GM12865 (cell line): ENCODE results near the gene KRCC1.

Source experiments
- DNase-seq: peaks from one replicate; pipeline ENCODE4 v3.0.0; 2010; ENCODE audit warnings: low read depth
- H3K4me3 ChIP-seq: 2 replicates; pipeline ENCODE4 v1.5.1; 2011; ENCODE audit warnings: mild to moderate bottlenecking, low read depth, low read length, control low read depth
- TF ChIP-seq, protein P1 (sequence below): IDR thresholded peaks from 2 replicates; pipeline ENCODE4 v1.5.1; 2011; ENCODE audit warnings: low read length, control low read depth, low read depth, inconsistent platforms; ENCODE audit not compliant: insufficient read depth; ENCODE audit errors: missing control alignments

Gene KRCC1

DNA sequence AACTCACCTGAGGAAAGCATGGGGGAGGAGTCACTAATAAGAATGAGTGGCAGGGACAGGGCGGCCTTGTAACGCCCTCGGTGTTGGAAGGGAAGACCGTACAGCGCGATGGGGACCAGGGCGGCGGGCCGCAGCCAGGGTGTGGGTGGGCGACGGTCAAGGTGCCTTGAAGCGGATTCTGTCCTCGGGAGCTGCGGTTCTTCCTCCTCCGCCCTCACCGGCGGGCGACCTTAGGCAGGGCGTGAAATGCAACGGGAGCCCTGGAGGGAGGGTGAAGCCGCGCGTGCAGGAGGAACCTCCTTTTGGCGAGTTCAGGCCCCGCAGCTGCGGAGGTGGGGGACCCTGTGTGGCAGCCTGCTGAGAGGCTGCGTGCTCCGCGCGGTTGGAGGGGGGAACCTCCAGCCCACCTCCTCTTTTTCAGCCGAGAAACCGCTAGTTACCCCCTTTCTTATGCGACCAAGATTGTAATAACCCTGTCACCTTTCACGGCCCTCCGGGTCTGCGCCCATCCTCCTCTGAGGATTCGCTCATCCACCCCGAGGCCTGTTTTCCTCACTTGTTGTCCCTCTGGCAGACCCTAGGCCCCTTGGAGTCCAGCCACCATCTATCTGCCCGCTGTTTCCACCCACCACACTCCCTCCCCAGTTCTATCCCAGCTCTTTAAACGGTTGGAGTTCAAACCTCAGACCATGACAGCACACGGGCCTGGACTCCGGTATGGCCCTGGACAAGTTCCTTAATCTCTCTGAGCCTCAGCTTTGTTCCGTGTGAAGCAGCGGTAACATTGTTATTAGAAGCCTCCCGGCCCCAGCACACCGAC is 38.4 kb downstream of the KRCC1 start:
- peak; percentile 78 for DNase-seq
- TF ChIP-seq, protein P1, sequence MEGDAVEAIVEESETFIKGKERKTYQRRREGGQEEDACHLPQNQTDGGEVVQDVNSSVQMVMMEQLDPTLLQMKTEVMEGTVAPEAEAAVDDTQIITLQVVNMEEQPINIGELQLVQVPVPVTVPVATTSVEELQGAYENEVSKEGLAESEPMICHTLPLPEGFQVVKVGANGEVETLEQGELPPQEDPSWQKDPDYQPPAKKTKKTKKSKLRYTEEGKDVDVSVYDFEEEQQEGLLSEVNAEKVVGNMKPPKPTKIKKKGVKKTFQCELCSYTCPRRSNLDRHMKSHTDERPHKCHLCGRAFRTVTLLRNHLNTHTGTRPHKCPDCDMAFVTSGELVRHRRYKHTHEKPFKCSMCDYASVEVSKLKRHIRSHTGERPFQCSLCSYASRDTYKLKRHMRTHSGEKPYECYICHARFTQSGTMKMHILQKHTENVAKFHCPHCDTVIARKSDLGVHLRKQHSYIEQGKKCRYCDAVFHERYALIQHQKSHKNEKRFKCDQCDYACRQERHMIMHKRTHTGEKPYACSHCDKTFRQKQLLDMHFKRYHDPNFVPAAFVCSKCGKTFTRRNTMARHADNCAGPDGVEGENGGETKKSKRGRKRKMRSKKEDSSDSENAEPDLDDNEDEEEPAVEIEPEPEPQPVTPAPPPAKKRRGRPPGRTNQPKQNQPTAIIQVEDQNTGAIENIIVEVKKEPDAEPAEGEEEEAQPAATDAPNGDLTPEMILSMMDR: no peak
- peak overlapping the region; percentile 79 for H3K4me3 ChIP-seq

DNA sequence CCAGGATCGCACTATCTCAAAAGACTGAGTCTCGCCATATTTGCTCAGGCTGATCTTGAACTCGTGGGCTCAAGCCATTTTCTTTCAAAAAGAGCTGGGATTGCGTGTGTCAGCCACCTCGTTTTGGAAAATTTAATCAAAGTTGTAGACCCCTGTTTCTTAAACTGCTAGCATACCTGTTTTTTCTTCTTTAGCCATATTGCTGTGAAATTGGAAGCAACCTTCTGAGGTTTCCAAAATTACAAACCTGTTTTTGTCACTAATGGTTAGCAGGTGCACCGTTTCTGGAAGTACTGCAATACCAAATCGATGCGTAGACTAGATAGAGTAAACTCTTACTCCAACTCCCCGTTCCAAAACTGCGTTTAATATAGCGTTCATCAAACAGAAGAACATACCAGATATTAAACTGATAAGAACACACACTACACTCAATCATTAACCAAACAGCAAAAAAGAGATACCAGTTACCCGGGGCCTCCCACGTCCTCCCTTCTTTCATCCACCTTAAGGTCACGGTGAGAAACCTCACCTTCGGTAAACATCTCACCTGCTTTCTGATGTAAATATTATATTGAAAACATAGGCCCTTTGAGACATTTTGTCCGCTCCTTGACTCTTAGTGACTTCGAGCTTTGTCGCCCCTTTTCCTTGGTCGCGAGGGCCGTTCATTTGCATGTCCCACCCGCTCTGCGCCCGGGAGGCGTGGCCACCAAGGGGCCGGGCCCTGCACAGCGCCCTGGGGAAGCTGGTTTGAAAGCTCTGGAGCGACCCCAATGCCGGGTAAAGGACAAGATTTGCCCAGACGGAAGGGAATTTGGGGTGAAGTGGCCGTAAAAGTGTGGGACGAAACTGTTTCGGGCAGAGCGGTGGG is 39.3 kb downstream of the KRCC1 start, which contains the start of gene RNU2-63P:
TSS of gene RNU2-63P (minus strand) at position 462 of the 874 bp plus-strand sequence.
- peak within 1 kb of the TSS; percentile 79 for H3K4me3 ChIP-seq
- DNase-seq: peak; percentile 94
- TF ChIP-seq, protein P1: no peak

DNA sequence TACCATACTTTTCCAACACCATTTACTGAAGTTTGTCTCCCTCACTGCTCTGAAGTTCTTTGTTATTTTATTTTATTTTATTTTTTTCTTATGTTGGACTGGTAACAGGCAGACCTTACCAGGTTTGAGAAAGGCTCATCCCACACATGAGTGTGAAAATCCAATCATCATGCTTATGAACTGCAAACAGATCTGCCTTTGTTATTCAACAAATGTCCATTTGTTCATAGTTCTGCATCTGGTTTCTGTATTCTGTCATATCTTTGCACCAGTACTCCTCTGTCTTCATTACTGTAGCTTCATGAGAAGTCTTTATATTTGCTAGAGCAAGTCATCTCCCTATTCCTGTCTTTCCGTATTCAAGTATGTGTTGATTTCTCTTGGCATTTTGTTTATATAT is 44.6 kb downstream of the KRCC1 start:
- TF ChIP-seq, protein P1: no peak
- H3K4me3 ChIP-seq: no peak overlapping the region
- no peak for DNase-seq

DNA sequence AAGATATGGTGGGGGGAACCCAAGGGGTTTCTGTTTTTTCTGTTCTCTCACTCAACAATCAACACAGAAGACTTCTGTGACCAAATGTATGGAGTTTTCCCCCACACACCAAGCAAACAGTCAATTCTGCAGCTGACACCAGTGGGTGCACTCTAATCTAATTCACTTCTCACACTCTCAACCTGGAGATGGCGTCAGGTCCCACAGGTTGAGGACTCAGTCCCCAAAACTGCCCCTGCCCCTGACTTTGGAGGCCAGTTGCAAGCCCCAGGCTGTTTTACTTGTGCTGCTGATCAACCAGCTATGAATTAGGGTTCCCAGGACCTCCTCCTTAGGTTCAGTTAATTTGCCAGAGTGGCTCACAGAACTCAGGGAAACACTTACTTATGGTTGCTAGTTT is 45.4 kb downstream of the KRCC1 start:
- DNase-seq: no peak
- no peak overlapping the region for H3K4me3 ChIP-seq
- TF ChIP-seq, protein P1: no peak

DNA sequence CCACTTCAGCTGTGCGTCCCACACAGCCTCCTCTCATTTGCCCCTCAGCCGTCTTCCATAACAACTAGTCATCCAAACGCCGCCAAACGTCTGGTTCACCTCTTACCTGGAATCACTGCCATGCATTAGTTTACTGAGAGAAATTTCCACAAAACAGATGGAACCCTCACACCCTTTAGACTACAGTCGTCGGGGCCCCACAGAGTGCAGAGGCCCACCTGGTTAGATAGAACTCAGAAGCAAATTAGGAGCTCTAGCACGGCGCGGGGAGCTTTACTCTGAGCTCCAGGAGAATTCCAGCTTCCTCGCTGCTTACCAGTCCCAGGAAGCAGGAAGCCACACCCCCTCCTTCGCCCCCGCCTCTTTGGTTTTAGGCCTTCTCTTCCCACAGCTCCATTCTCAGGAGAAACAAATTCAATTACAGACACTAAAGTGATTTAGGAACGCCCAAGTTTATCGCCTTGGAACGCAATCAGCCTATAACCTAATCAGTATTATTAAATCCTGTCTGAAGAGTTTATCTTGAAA is 48.6 kb downstream of the KRCC1 start:
- TF ChIP-seq, protein P1: no peak
- no peak overlapping the region for H3K4me3 ChIP-seq
- no peak for DNase-seq

DNA sequence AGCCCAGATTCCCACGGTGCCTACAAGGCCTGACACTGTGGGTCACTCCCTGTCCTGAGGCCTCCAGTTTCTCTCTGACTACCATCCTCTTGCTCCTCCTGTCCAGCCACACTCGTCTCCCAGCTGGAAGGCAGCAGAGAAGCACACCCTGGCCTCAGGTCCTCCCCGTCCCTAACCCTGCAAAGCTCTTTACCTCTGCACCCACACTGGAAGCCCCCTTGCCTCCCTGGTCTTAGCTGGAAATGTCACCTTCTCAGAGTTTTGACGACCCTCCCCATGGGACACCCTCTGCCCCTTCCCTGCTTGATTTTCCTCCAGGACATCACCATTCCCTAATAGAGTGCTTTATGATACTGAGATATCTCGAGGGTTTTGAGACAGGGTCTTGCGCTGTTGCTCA is 49.8 kb downstream of the KRCC1 start:
- TF ChIP-seq, protein P1: no peak
- no peak overlapping the region for H3K4me3 ChIP-seq
- DNase-seq: no peak
